ENCODE results near the gene KCNN3.
"Not testable (repeated sequence)": the region's sequence is repeated elsewhere in the genome, so short reads cannot be mapped to it uniquely, and the experiment has no call there.

KCNN3 gene

DNA sequence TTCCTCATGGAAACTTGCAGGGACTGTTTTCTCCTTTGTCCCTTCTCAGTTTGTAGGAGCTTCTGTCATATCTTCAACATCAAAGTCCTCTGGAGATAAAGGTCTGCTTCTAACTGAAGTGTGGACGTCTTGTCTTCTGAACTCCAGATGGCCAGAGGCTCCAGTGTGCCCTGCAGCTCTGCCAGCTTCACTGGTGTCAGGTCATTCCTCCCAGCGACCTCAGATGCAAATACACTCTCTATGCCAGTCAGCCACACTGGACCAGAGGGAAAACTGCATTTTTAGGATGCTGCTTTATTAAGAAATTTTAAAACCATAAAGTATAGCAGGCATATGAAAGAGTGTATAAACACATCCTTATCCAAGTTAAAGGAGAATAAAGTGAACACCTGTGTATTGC lies 183.6 kb downstream of the KCNN3 start:
- DNase-seq = no peak

- DNase-seq = no peak
Measured at GRCh38 chr1:154683820-154684219, 186.3 kb downstream of the KCNN3 start.

- no peak for DNase-seq
Measured at GRCh38 chr1:154682254-154682653, 187.8 kb downstream of the KCNN3 start.

GRCh38 chr1:154677844-154678243 lies 192.2 kb downstream of the KCNN3 start:
- not testable (repeated sequence) for DNase-seq

GRCh38 chr1:154676847-154677246 lies 193.2 kb downstream of the KCNN3 start:
- DNase-seq = not testable (repeated sequence)

- DNase-seq = not testable (repeated sequence)
Measured at GRCh38 chr1:154674456-154674855, 195.6 kb downstream of the KCNN3 start.

DNA sequence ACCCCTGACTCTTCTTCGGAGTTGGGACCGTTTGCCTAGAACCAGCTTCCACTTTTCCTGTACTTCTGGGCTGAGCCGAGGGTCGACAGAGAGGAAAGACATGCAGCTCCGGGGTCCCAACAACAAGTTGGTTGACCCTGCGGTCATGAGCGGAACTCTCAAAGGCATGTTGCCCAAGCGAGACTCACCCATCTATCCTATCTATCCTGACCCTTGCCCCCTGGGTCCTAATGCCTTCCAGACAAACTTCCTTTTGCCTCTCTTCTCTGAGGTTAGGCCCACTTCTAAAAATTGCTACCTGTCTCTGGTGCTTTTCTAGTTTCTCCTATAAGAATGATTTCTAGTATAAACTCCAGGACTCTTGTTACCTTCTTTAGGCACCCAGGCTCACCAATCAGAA lies 197.8 kb downstream of the KCNN3 start:
- not testable (repeated sequence) for DNase-seq

DNA sequence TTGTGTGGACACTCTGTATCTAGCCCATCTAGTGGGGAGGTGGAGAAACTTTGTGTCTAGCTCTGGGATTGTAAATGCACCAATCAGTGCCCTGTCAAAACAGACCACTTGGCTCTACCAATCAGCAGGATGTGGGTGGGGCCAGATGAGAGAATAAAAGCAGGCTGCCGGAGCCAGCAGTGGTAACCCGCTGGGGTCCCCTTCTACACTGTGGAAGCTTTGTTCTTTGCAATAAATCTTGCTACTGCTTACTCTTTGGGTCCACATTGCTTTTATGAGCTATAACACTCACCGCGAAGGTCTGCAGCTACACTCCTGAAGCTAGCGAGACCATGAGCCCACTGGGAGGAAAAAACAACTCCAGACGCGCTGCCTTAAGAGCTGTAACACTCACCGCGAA lies 198.7 kb downstream of the KCNN3 start:
- not testable (repeated sequence) for DNase-seq

GRCh38 chr1:154670310-154671270 lies 199.5 kb downstream of the KCNN3 start:
- not testable (repeated sequence) for DNase-seq

GRCh38 chr1:154669464-154670282 lies 200.4 kb downstream of the KCNN3 start:
- DNase-seq = peak; percentile 49

GRCh38 chr1:154666051-154666790 lies 203.9 kb downstream of the KCNN3 start:
- no peak for DNase-seq

DNA sequence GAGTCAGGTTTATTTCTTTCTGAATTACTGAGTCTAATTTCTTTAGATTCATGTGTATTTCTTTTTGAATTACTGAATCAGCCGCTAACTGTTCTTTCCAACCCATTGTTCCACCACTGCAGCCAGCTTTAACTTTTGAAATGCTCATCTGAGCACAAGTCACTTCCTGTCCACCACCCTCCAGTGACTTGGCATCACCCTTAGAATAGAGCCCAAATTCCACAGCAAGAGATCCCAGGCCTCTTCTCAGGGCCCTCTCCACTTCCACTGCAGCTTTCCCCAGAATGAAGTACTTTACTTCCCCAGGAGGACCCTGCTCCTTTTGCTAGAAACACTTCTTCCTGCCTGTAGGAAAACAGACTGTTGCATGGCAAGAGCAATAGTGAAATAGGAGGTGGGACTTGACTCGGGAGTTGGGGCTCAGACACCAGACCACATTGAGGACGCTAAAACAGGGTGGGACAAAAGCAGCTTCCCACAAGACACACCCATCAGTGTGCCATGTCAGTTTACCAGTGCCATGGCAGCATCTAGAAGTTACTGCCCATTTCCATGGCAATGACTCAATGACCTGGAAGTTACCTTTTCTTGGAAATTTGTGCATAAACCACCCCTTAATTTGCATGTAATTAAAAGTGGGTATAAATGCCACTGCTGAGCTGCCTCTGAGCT lies 205.6 kb downstream of the KCNN3 start:
- no peak for DNase-seq

- no peak for DNase-seq
Measured at GRCh38 chr1:154663471-154664060, 206.5 kb downstream of the KCNN3 start.

GRCh38 chr1:154661110-154661509 lies 209.0 kb downstream of the KCNN3 start:
- DNase-seq = no peak

GRCh38 chr1:154659823-154660592 lies 210.1 kb downstream of the KCNN3 start:
- DNase-seq = no peak

DNA sequence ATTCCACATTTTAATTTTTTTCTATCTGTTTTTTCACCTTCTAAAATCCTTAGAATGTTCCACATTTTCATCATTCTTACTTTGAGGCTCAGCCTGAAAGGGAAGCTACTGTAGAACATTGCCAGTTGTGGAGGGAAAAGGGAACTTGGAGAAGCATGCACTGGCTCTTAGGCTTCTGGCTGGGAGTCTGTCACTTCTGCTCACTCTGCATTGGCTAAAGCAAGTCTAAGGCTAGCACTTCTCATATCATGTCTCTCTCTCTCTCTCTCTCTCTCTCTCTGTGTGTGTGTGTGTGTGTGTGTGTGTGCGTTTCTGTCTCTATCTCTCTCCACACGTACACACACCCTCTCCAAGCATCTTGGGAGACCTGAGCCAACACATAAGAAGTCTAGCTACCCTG lies 212.5 kb downstream of the KCNN3 start:
- no peak for DNase-seq

DNA sequence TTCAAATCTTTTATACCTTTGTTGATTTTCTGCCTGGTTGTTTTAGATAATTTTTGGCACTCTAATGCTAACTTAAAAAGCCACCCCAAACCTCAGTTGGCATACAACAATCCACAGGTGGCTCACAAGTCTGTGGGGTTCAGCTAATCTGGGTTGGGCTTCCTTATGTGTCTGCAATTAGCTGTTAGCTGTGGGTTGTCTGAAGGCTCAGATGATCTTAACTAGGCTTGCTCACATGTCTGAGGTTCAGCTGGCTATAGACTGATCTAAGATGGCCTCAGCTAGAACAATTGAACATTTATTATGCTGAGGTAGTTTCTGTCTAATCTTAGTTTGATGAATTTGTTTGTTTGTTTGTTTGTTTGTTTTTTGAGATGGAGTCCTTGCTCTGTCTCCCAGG lies 217.2 kb downstream of the KCNN3 start:
- DNase-seq = no peak

Measured in activated effector memory CD4-positive, alpha-beta T cell treated with Interleukin-2 at 50 U/mL for 16 hours (primary cell).